HG03521 (cell line): ENCODE results near the gene MED1.

ENCODE experiments used
- ATAC-seq: cut with Tn5 transposase; IDR thresholded peaks from one replicate; pipeline ENCODE4 v1.9.1; 2021; ENCODE audit warnings: mild to moderate bottlenecking, moderate library complexity; ENCODE audit not compliant: unreplicated experiment

MED1 gene

GRCh38 chr17:39365872-39366271 is 85.2 kb downstream of the MED1 start:
- ATAC-seq = no peak

GRCh38 chr17:39365242-39365641 is 85.8 kb downstream of the MED1 start:
- no peak for ATAC-seq

GRCh38 chr17:39364236-39365025 is 86.6 kb downstream of the MED1 start:
- ATAC-seq = no peak

GRCh38 chr17:39361064-39361463 is 90.0 kb downstream of the MED1 start:
- ATAC-seq = no peak

- no peak for ATAC-seq
Observed at GRCh38 chr17:39360537-39360936, 90.5 kb downstream of the MED1 start.

- ATAC-seq = no peak
Observed at GRCh38 chr17:39359994-39360393, 91.1 kb downstream of the MED1 start.

- no peak for ATAC-seq
Observed at GRCh38 chr17:39357986-39358385, 93.1 kb downstream of the MED1 start.

GRCh38 chr17:39357488-39357887 is 93.6 kb downstream of the MED1 start:
- ATAC-seq = no peak
